HG03439 (cell line): ENCODE results near the gene MPP2.

Source experiments
- ATAC-seq: cut with Tn5 transposase; IDR thresholded peaks from one replicate; pipeline ENCODE4 v1.9.1; 2021; ENCODE audit warnings: mild to moderate bottlenecking, moderate library complexity; ENCODE audit not compliant: unreplicated experiment

The MPP2 gene

DNA sequence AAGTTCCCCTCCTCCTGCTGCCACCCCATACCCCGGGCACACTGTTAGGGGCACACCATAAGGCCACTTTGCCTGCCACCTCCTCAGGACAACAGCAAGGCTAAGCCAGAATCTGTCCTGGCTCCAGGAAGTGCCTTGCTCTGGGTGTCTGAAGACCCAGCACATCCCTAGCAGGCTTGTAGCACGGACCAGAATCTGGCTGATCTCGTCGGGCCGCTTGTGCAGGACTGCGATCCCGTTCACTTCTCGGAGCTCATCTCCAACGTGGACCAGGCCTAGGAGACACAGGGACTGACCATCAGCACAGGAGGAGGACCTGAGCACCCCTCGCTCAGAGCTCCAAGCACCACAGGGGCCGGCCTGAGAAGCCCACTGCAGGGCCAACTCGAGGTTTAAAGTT lies 81.8 kb downstream of the MPP2 start:
- ATAC-seq: no peak
